HG02759 (cell line): ENCODE results near the gene MAGED1.
A peak's percentile ranks its signal among the peaks of the same experiment; 100 is the strongest.
"Not testable (repeated sequence)": the region's sequence is repeated elsewhere in the genome, so short reads cannot be mapped to it uniquely, and the experiment has no call there.

Experiments
- ATAC-seq: cut with Tn5 transposase; IDR thresholded peaks from one replicate; pipeline ENCODE4 v1.9.1; 2021; ENCODE audit warnings: mild to moderate bottlenecking, moderate library complexity; ENCODE audit not compliant: unreplicated experiment

MAGED1 gene

GRCh38 chrX:51894697-51895336 is 1.4 kb downstream of the MAGED1 start:
- peak; percentile 54 for ATAC-seq

GRCh38 chrX:51896626-51897025 is 3.2 kb downstream of the MAGED1 start:
- no peak for ATAC-seq

GRCh38 chrX:51899741-51900140 is 6.3 kb downstream of the MAGED1 start:
- ATAC-seq, result no peak

GRCh38 chrX:51902510-51903050 is 9.2 kb downstream of the MAGED1 start:
- no peak for ATAC-seq

- not testable (repeated sequence) for ATAC-seq
Measured at GRCh38 chrX:51905152-51905551, 11.7 kb downstream of the MAGED1 start.

GRCh38 chrX:51905711-51906110 is 12.3 kb downstream of the MAGED1 start:
- ATAC-seq, result no peak

GRCh38 chrX:51917604-51918003 is 24.2 kb downstream of the MAGED1 start:
- no peak for ATAC-seq

GRCh38 chrX:51922561-51922960 is 29.1 kb downstream of the MAGED1 start:
- no peak for ATAC-seq

- ATAC-seq, result no peak
Measured at GRCh38 chrX:51931566-51932150, 38.2 kb downstream of the MAGED1 start.
